SU-DHL-6 (cell line): ENCODE measurements around the gene FAM120A.

Source experiments
- EZH2phosphoT487 ChIP-seq: fragments of 200-600 bp; sonication (generic), shearing (Covaris generic); conservative IDR thresholded peaks from 2 replicates; pipeline ENCODE4 v1.6.1; 2018; ENCODE audit warnings: mild to moderate bottlenecking, antibody characterized with exemption, low read length, moderate library complexity, mixed read lengths
- TF ChIP-seq, protein P1 (sequence below): fragments of 200-600 bp; sonication (generic); IDR thresholded peaks from one replicate; pipeline ENCODE4 v1.5.1; 2017; ENCODE audit warnings: antibody characterized with exemption, mild to moderate bottlenecking, low read length, moderate library complexity; ENCODE audit not compliant: insufficient read depth, poor library complexity, severe bottlenecking

DNA sequence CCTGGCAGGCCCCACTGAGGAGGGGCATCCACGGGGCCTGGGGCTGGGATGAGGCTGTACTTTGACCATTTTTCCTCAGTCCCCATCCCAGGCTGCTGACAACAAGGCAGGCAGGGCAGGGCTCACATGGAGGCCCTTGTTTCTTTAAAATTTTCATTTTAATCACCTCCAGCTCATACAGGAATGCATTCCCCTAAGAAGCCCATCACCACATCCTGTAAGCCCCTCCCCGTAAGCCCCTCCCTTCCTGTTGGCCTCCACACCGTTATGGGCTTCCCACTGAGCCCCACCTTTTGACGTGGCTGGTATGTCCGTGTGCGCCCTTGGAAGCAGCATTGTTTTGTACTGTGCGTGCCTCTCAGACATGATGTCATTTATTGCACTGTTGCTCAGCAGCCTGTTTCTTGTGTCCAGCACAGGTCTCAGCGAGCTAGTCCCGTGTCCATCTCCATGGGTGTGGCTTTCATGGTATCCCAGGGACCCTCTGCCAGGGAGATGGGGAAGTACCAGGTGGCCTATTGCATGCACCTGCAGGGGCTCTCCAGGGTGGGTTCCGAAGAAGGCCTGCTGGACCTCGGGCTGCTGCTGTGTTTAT, 147.3 kb downstream of the FAM120A start:
- TF ChIP-seq, protein P1, sequence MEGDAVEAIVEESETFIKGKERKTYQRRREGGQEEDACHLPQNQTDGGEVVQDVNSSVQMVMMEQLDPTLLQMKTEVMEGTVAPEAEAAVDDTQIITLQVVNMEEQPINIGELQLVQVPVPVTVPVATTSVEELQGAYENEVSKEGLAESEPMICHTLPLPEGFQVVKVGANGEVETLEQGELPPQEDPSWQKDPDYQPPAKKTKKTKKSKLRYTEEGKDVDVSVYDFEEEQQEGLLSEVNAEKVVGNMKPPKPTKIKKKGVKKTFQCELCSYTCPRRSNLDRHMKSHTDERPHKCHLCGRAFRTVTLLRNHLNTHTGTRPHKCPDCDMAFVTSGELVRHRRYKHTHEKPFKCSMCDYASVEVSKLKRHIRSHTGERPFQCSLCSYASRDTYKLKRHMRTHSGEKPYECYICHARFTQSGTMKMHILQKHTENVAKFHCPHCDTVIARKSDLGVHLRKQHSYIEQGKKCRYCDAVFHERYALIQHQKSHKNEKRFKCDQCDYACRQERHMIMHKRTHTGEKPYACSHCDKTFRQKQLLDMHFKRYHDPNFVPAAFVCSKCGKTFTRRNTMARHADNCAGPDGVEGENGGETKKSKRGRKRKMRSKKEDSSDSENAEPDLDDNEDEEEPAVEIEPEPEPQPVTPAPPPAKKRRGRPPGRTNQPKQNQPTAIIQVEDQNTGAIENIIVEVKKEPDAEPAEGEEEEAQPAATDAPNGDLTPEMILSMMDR: no peak
- TF ChIP-seq EZH2phosphoT487: no peak
